Fibroblast of lung (primary cell): Measurements from ENCODE around the gene OXA1L.

ENCODE experiments used
- EZH2 ChIP-seq: IDR thresholded peaks from 2 replicates; pipeline ENCODE4 v1.5.1; 2012; ENCODE audit warnings: low read length, control low read depth, mild to moderate bottlenecking; ENCODE audit errors: missing control alignments
- TF ChIP-seq, protein P1 (sequence below), 2 donors: IDR thresholded peaks in 1 of 2; conservative IDR thresholded peaks in 1 of 2; 1 replicate in 1 of 2; 2 replicates in 1 of 2; pipeline ENCODE4 v1.5.1; 2011 to 2012; ENCODE audit warnings: low read length in 2 of 2, control low read depth in 1 of 2, inconsistent platforms in 1 of 2, low read depth in 1 of 2, mild to moderate bottlenecking in 1 of 2

DNA sequence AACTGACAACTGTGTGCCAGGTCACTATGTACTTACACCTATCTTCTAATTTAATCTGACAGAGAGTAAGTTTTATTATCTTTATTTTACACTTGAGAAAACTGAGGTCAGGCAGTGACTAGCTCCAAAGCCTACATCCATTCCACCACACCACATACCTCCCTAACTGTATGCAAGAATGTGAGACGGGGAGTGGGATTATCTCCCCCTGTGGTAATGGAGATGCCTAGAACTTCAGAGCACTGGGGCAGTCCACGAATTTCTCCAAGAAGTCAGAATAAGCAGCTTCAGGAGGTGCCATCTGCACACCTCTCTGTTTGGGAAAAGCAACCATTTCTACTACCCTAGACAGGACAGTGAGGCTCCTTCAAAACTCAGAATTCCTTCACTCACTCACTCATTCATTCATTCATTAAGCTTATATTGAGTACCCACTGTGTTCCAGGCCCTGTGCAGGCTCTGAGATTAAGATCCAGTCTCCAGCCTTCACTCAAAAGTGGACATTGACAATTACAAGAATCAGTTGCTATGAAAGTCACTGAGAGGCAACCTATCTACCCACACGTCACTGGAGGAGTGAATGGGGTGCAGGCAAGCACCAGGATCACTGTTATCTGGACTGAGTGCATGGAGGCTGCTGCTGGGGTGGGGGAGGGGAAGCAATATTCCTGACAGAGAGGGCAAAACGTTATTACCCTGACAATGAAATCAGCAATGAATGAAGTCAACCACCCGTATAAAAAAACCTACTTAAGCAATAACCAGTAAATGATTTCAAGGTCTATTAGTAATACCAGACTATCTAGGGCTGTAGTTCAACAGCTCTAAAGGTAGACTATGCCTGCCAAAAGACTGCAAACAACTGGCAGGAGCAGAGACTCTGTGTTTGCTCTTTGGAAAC is 30.8 kb downstream of the OXA1L start:
- TF ChIP-seq, protein P1, sequence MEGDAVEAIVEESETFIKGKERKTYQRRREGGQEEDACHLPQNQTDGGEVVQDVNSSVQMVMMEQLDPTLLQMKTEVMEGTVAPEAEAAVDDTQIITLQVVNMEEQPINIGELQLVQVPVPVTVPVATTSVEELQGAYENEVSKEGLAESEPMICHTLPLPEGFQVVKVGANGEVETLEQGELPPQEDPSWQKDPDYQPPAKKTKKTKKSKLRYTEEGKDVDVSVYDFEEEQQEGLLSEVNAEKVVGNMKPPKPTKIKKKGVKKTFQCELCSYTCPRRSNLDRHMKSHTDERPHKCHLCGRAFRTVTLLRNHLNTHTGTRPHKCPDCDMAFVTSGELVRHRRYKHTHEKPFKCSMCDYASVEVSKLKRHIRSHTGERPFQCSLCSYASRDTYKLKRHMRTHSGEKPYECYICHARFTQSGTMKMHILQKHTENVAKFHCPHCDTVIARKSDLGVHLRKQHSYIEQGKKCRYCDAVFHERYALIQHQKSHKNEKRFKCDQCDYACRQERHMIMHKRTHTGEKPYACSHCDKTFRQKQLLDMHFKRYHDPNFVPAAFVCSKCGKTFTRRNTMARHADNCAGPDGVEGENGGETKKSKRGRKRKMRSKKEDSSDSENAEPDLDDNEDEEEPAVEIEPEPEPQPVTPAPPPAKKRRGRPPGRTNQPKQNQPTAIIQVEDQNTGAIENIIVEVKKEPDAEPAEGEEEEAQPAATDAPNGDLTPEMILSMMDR (conservative IDR thresholded peaks at IDR 0.05 in 1 of 2, IDR thresholded peaks at IDR 0.05 in 1 of 2; ENCODE audit: low read depth in 1 of 2, low read length in 2 of 2) = no peak
- no peak for TF ChIP-seq EZH2
